Measurements from ENCODE around the gene NEDD4. TPM values are rescaled to one million over a fixed set of nuclear protein-coding genes. Genes with fewer than 3 reads are reported as not detected.
"Not testable (repeated sequence)": the region's sequence is repeated elsewhere in the genome, so short reads cannot be mapped to it uniquely, and the experiment has no call there.

The NEDD4 gene
- polyA plus RNA-seq, 3 donors = 1.2 to 3.8 (median 1.3) TPM

GRCh38 chr15:55958349-55958748, 35.1 kb downstream of the NEDD4 start:
- DNase-seq = no peak
- H3K36me3 Mint-ChIP-seq = peaks cover 3 to 7% of the 10 kb centered on the region in 2 donors
- Histone ChIP-seq H3K9me3 (replicated peaks in 1 of 2; ENCODE audit: control insufficient read depth in 1 of 2, insufficient read depth in 1 of 2, low read length in 2 of 2) (no peaks in the 10 kb centered on the region), H3K36me3 (replicated peaks in 1 of 2; ENCODE audit: control insufficient read depth in 1 of 2, insufficient read depth in 2 of 2, low read length in 2 of 2) (no peaks in the 10 kb centered on the region), H3K27me3 (ENCODE audit: control insufficient read depth in 2 of 2, insufficient read depth in 2 of 2, low read length in 2 of 2) (no peaks in the 10 kb centered on the region), H3K79me2 (ENCODE audit: insufficient read depth, low read length) (no peaks in the 10 kb centered on the region), H3K4me2 (replicated peaks; ENCODE audit: extremely low read depth, low read length, poor library complexity, severe bottlenecking) (no peak overlapping the region), H2AFZ (ENCODE audit: insufficient read depth, low read depth, low read length, poor library complexity, severe bottlenecking) (no peak overlapping the region), H3K9ac (ENCODE audit: insufficient read depth, low read length, poor library complexity, severe bottlenecking) (no peak overlapping the region), H3K4me1 (ENCODE audit: control insufficient read depth in 1 of 2, insufficient read depth in 2 of 2, low read length in 2 of 2) (no peaks in the 10 kb centered on the region), H3K4me3 (replicated peaks in 1 of 3; ENCODE audit: low read depth in 2 of 3, low read length in 3 of 3) (no peak overlapping the region), H4K20me1 (ENCODE audit: insufficient read depth, low read length) (no peaks in the 10 kb centered on the region), H3K27ac (ENCODE audit: low read depth in 1 of 2, low read length in 2 of 2) (no peak overlapping the region)
- no peak overlapping the region for H3K4me3 Mint-ChIP-seq
- no CpG with 5 or more reads among the region's 1 CpG for WGBS (ENCODE audit: insufficient coverage)
- peaks cover 0 to 3% (median 1%) of the 10 kb centered on the region in 3 donors for H3K27me3 Mint-ChIP-seq (ENCODE audit: low read depth in 3 of 3)
- H3K9me3 Mint-ChIP-seq = peaks cover 0 to 6% (median 2%) of the 10 kb centered on the region in 7 donors
- intact Hi-C loops (cut with micrococcal nuclease) = no loop called here
- no peaks in the 10 kb centered on the region for H3K4me1 Mint-ChIP-seq
- TF ChIP-seq CTCF (IDR thresholded peaks at IDR 0.05) = no peak
- H3K27ac Mint-ChIP-seq = no peak overlapping the region

- Mint-ChIP-seq H3K4me3 (no peak overlapping the region), H3K27ac (no peak overlapping the region), H3K27me3 (ENCODE audit: low read depth in 3 of 3) (peaks cover 0 to 3% (median 1%) of the 10 kb centered on the region in 3 donors), H3K36me3 (peaks cover 0 to 2% of the 10 kb centered on the region in 2 donors), H3K9me3 (peaks cover 0 to 6% (median 3%) of the 10 kb centered on the region in 7 donors), H3K4me1 (no peaks in the 10 kb centered on the region)
- H3K9ac ChIP-seq (ENCODE audit: insufficient read depth, low read length, poor library complexity, severe bottlenecking) = no peak overlapping the region
- no peak overlapping the region for H3K4me2 ChIP-seq (replicated peaks; ENCODE audit: extremely low read depth, low read length, poor library complexity, severe bottlenecking)
- no peaks in the 10 kb centered on the region for H3K27me3 ChIP-seq (ENCODE audit: control insufficient read depth in 2 of 2, insufficient read depth in 2 of 2, low read length in 2 of 2)
- no CpG with 5 or more reads among the region's 6 CpGs for WGBS (ENCODE audit: insufficient coverage)
- TF ChIP-seq CTCF (IDR thresholded peaks at IDR 0.05) = no peak
- no peak overlapping the region for H2AFZ ChIP-seq (ENCODE audit: insufficient read depth, low read depth, low read length, poor library complexity, severe bottlenecking)
- H3K36me3 ChIP-seq (replicated peaks in 1 of 2; ENCODE audit: control insufficient read depth in 1 of 2, insufficient read depth in 2 of 2, low read length in 2 of 2) = no peaks in the 10 kb centered on the region
- no peaks in the 10 kb centered on the region for H3K9me3 ChIP-seq (replicated peaks in 1 of 2; ENCODE audit: control insufficient read depth in 1 of 2, insufficient read depth in 1 of 2, low read length in 2 of 2)
- H3K4me1 ChIP-seq (ENCODE audit: control insufficient read depth in 1 of 2, insufficient read depth in 2 of 2, low read length in 2 of 2) = no peaks in the 10 kb centered on the region
- H4K20me1 ChIP-seq (ENCODE audit: insufficient read depth, low read length) = no peaks in the 10 kb centered on the region
- H3K4me3 ChIP-seq (replicated peaks in 1 of 3; ENCODE audit: low read depth in 2 of 3, low read length in 3 of 3) = no peak overlapping the region
- no peak overlapping the region for H3K27ac ChIP-seq (ENCODE audit: low read depth in 1 of 2, low read length in 2 of 2)
- H3K79me2 ChIP-seq (ENCODE audit: insufficient read depth, low read length) = no peaks in the 10 kb centered on the region
- intact Hi-C loops (cut with micrococcal nuclease) = no loop called here
- DNase-seq = no peak
Measured at GRCh38 chr15:55954862-55955605, 38.4 kb downstream of the NEDD4 start.

- H3K27ac Mint-ChIP-seq = peak overlapping the region in 2 of 7 donors; percentile 27 to 28
- H3K4me1 ChIP-seq (ENCODE audit: control insufficient read depth in 1 of 2, insufficient read depth in 2 of 2, low read length in 2 of 2); H4K20me1 ChIP-seq (ENCODE audit: insufficient read depth, low read length); H3K79me2 ChIP-seq (ENCODE audit: insufficient read depth, low read length); H3K9ac ChIP-seq (ENCODE audit: insufficient read depth, low read length, poor library complexity, severe bottlenecking); H3K4me1 Mint-ChIP-seq; H3K4me3 Mint-ChIP-seq; H3K27ac ChIP-seq (ENCODE audit: low read depth in 1 of 2, low read length in 2 of 2); H3K36me3 Mint-ChIP-seq; H3K4me2 ChIP-seq (replicated peaks; ENCODE audit: extremely low read depth, low read length, poor library complexity, severe bottlenecking); H3K9me3 ChIP-seq (replicated peaks in 1 of 2; ENCODE audit: control insufficient read depth in 1 of 2, insufficient read depth in 1 of 2, low read length in 2 of 2); H3K27me3 Mint-ChIP-seq (ENCODE audit: low read depth in 3 of 3); H3K36me3 ChIP-seq (replicated peaks in 1 of 2; ENCODE audit: control insufficient read depth in 1 of 2, insufficient read depth in 2 of 2, low read length in 2 of 2); intact Hi-C loops (cut with micrococcal nuclease); DNase-seq; H2AFZ ChIP-seq (ENCODE audit: insufficient read depth, low read depth, low read length, poor library complexity, severe bottlenecking); H3K27me3 ChIP-seq (ENCODE audit: control insufficient read depth in 2 of 2, insufficient read depth in 2 of 2, low read length in 2 of 2); H3K4me3 ChIP-seq (replicated peaks in 1 of 3; ENCODE audit: low read depth in 2 of 3, low read length in 3 of 3): not testable (repeated sequence)
- 95% methylated on average over 14 of the region's 14 CpGs for WGBS (ENCODE audit: insufficient coverage)
- peaks cover under 1 to 12% (median 7%) of the 10 kb centered on the region in 7 donors for H3K9me3 Mint-ChIP-seq
Measured at GRCh38 chr15:55952501-55953274, 40.7 kb downstream of the NEDD4 start.
